Measurements from ENCODE around the gene ARHGEF16.

The ARHGEF16 gene

DNA sequence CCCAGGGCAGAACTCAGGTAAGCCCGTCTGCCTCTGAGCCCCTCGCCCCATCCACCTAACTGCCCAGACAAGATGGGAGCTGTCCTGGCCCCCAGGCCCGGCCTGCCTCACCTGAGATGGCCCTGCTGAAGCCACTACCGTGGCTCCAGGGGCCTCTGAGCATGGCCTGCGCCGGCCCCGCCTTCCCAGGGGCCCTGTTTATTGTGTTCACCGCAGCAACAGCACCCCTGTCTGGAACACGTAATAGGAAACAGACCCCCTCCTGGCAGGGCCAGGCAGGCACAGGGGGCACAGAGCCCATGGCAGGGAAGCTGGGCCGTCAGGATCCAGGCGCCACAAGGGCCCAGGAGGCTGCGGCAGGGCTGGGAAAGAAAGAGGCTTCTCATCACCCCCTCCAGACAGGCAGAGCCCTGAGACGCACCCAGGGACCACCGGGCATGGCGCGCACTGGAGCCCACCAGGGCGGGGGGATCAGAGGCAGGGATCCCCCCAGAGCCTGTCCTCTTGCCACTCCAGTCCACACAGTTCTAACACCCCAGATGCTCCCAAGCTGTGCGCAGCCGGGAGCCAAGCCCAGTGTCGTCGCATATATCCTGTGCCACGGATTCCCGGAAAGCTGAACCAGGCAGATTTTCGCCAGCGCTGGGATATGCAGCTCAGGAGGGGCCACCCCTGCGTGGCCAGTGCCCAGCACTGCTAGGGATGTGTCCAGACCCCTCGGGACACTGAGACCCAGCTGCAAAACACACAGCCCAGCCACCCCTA is 62.6 kb downstream of the ARHGEF16 start:
- H3K9ac ChIP-seq (ENCODE audit: low read length): no peak overlapping the region
- no peaks in the 10 kb centered on the region for H3K4me1 ChIP-seq (ENCODE audit: control insufficient read depth, insufficient read depth, low read length)
- no peaks in the 10 kb centered on the region for H3K36me3 ChIP-seq (ENCODE audit: control insufficient read depth, insufficient read depth, low read length)

GRCh38 chr1:3518256-3518655 is 63.8 kb downstream of the ARHGEF16 start:
- H3K4me3 ChIP-seq (ENCODE audit: low read length): no peak overlapping the region
- no peak overlapping the region for H3K9ac ChIP-seq (ENCODE audit: low read length)
- H3K27me3 ChIP-seq (ENCODE audit: control insufficient read depth, insufficient read depth, low read length): no peaks in the 10 kb centered on the region
- H3K36me3 ChIP-seq (ENCODE audit: control insufficient read depth, insufficient read depth, low read length): no peaks in the 10 kb centered on the region
- H3K9me3 ChIP-seq (ENCODE audit: control insufficient read depth, low read length): no peaks in the 10 kb centered on the region
- H3K4me1 ChIP-seq (ENCODE audit: control insufficient read depth, insufficient read depth, low read length): no peaks in the 10 kb centered on the region

More for the DNA sequence above, 62.6 kb downstream of the ARHGEF16 start:
- Histone ChIP-seq H3K4me3 (ENCODE audit: low read length) (no peak overlapping the region), H3K27me3 (ENCODE audit: control insufficient read depth, insufficient read depth, low read length) (no peaks in the 10 kb centered on the region), H3K9me3 (ENCODE audit: control insufficient read depth, low read length) (no peaks in the 10 kb centered on the region)

DNA sequence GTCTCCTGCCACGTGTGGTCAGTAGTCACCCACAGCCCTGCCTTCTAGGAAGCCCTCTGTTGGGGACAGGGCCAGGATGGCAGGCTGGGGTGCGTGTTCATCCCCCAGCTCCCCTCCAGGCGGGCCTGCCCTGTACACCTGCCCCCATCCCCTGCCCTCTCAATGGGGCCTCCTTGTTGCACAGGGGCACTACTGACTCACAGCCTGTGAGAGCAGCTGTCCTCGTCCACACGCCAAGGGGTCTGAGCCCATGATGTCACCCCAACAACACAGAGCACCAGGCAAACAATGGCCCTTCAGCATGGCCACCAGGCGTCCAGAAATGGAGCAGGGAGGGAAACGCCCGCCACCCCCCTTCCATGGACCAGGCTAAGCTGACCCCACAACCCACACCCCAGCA is 64.3 kb downstream of the ARHGEF16 start:
- H3K9ac ChIP-seq (ENCODE audit: low read length): no peak overlapping the region
- no peak overlapping the region for H3K4me3 ChIP-seq (ENCODE audit: low read length)
- no peaks in the 10 kb centered on the region for H3K9me3 ChIP-seq (ENCODE audit: control insufficient read depth, low read length)
- no peaks in the 10 kb centered on the region for H3K27me3 ChIP-seq (ENCODE audit: control insufficient read depth, insufficient read depth, low read length)
- H3K36me3 ChIP-seq (ENCODE audit: control insufficient read depth, insufficient read depth, low read length): no peaks in the 10 kb centered on the region
- H3K4me1 ChIP-seq (ENCODE audit: control insufficient read depth, insufficient read depth, low read length): no peaks in the 10 kb centered on the region

DNA sequence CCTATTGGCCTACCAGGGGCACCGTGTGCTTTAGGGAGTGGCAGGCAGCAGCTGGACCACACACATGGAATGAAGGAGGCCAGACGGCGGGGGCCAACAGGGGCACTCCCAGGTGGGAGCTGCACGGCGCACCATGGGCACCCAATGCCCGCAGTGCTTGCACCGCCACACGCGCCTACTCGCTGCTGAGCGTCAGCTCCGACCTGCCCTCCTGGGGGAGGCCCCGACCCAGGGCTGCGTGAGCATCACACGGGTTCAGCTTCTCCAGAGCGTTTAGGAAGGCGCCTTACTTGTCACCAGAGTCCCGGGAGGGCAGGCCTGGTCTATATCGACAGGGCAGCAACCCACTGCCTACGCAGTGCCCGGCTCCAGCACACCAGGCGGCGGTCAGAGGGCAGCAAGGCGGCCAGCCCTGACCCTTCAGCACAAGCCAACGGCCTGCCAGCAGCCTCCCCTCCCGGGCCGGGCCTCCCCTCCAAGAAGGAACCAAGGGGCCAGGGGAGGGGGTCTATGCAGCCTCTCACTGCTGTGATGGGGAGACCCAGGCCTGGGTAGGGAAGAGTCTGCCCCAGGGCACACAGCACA is 64.9 kb downstream of the ARHGEF16 start:
- Histone ChIP-seq H3K4me1 (ENCODE audit: control insufficient read depth, insufficient read depth, low read length) (no peaks in the 10 kb centered on the region), H3K9ac (ENCODE audit: low read length) (no peak overlapping the region), H3K4me3 (ENCODE audit: low read length) (no peak overlapping the region), H3K27me3 (ENCODE audit: control insufficient read depth, insufficient read depth, low read length) (no peaks in the 10 kb centered on the region), H3K36me3 (ENCODE audit: control insufficient read depth, insufficient read depth, low read length) (no peaks in the 10 kb centered on the region), H3K9me3 (ENCODE audit: control insufficient read depth, low read length) (no peaks in the 10 kb centered on the region)

DNA sequence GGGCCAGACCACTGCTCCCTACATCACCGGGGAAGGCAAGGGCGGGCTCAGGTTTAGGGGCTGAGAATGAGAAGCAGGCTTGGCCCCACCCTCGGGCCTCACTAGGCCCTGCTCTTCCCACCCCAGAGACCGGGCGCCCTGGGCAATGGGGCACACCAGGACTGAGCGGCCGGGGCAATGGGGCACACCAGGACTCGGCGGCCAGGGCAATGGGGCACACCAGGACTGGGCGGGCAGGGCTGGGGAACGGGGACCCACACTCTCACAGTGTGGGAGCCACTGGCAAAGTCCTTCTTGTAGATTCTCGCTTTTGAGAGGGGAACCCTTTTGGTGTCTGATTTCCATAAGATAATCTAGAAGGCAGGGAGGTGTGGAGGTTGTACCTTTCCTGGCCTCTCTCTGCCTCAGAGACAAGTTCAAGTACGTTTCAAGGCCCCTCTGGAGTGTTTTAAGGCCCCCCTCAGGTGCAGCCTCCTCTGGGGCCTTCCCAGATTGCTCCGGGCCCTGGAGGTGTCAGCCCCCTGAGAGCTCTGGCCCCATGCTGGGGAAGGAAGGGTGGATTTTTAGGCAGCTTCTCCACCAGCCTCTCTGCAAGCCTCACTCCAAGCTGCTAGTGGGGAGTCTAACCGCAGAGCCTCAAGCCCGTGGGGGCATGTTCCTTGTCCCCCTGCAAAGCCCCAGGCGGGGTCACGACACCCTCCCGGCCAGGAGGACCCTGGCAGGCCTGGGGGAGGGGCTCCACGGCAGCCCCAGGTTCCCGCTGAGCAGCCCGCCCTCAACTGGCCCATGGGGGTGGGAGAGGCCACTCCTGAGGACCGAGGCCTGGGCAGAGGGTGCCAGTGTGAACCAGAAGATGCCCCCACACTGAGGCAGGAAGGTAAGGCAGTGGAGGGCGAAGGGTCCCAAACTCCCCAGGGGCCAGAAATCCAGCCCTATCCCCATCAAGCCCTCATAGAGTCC is 66.2 kb downstream of the ARHGEF16 start:
- no peaks in the 10 kb centered on the region for H3K9me3 ChIP-seq (ENCODE audit: control insufficient read depth, low read length)
- H3K9ac ChIP-seq (ENCODE audit: low read length): no peak overlapping the region
- no peak overlapping the region for H3K4me3 ChIP-seq (ENCODE audit: low read length)
- no peaks in the 10 kb centered on the region for H3K36me3 ChIP-seq (ENCODE audit: control insufficient read depth, insufficient read depth, low read length)
- H3K4me1 ChIP-seq (ENCODE audit: control insufficient read depth, insufficient read depth, low read length): no peaks in the 10 kb centered on the region
- no peaks in the 10 kb centered on the region for H3K27me3 ChIP-seq (ENCODE audit: control insufficient read depth, insufficient read depth, low read length)

GRCh38 chr1:3521426-3521825 is 67.0 kb downstream of the ARHGEF16 start:
- Histone ChIP-seq H3K4me1 (ENCODE audit: control insufficient read depth, insufficient read depth, low read length) (no peaks in the 10 kb centered on the region), H3K27me3 (ENCODE audit: control insufficient read depth, insufficient read depth, low read length) (no peaks in the 10 kb centered on the region), H3K9me3 (ENCODE audit: control insufficient read depth, low read length) (no peaks in the 10 kb centered on the region), H3K36me3 (ENCODE audit: control insufficient read depth, insufficient read depth, low read length) (no peaks in the 10 kb centered on the region), H3K4me3 (ENCODE audit: low read length) (no peak overlapping the region), H3K9ac (ENCODE audit: low read length) (no peak overlapping the region)

- Histone ChIP-seq H3K36me3 (ENCODE audit: control insufficient read depth, insufficient read depth, low read length) (no peaks in the 10 kb centered on the region), H3K27me3 (ENCODE audit: control insufficient read depth, insufficient read depth, low read length) (no peaks in the 10 kb centered on the region), H3K9me3 (ENCODE audit: control insufficient read depth, low read length) (no peaks in the 10 kb centered on the region), H3K4me3 (ENCODE audit: low read length) (no peak overlapping the region), H3K9ac (ENCODE audit: low read length) (no peak overlapping the region), H3K4me1 (ENCODE audit: control insufficient read depth, insufficient read depth, low read length) (no peaks in the 10 kb centered on the region)
Observed at GRCh38 chr1:3522112-3522511, 67.6 kb downstream of the ARHGEF16 start.

- Histone ChIP-seq H3K27me3 (ENCODE audit: control insufficient read depth, insufficient read depth, low read length) (no peaks in the 10 kb centered on the region), H3K9ac (ENCODE audit: low read length) (no peak overlapping the region), H3K4me1 (ENCODE audit: control insufficient read depth, insufficient read depth, low read length) (no peaks in the 10 kb centered on the region), H3K36me3 (ENCODE audit: control insufficient read depth, insufficient read depth, low read length) (no peaks in the 10 kb centered on the region), H3K4me3 (ENCODE audit: low read length) (no peak overlapping the region), H3K9me3 (ENCODE audit: control insufficient read depth, low read length) (no peaks in the 10 kb centered on the region)
Observed at GRCh38 chr1:3522564-3523265, 68.2 kb downstream of the ARHGEF16 start.

DNA sequence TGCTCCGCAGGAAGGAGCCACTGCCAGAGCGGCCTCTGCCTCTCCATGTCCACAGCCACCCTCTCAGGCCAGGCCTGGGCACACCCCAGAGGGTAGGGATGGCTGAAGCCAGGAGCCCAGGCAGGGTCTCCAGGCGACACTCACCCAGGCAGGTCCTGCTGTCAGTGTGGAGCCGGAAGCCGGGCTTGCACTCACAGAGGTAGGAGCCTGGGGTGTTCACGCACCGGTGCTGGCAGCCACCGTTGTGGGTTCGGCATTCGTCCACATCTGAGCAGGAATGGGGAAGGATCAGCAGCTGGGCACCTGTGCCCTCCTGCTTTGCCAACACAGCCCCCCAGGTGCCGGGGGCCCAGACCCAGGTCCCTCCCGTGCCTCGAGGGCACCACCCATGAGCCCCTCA is 69.5 kb downstream of the ARHGEF16 start:
- H3K9ac ChIP-seq (ENCODE audit: low read length): no peak overlapping the region
- H3K4me3 ChIP-seq (ENCODE audit: low read length): no peak overlapping the region
- H3K4me1 ChIP-seq (ENCODE audit: control insufficient read depth, insufficient read depth, low read length): peaks cover 3% of the 10 kb centered on the region
- no peaks in the 10 kb centered on the region for H3K36me3 ChIP-seq (ENCODE audit: control insufficient read depth, insufficient read depth, low read length)
- no peaks in the 10 kb centered on the region for H3K9me3 ChIP-seq (ENCODE audit: control insufficient read depth, low read length)
- no peaks in the 10 kb centered on the region for H3K27me3 ChIP-seq (ENCODE audit: control insufficient read depth, insufficient read depth, low read length)

DNA sequence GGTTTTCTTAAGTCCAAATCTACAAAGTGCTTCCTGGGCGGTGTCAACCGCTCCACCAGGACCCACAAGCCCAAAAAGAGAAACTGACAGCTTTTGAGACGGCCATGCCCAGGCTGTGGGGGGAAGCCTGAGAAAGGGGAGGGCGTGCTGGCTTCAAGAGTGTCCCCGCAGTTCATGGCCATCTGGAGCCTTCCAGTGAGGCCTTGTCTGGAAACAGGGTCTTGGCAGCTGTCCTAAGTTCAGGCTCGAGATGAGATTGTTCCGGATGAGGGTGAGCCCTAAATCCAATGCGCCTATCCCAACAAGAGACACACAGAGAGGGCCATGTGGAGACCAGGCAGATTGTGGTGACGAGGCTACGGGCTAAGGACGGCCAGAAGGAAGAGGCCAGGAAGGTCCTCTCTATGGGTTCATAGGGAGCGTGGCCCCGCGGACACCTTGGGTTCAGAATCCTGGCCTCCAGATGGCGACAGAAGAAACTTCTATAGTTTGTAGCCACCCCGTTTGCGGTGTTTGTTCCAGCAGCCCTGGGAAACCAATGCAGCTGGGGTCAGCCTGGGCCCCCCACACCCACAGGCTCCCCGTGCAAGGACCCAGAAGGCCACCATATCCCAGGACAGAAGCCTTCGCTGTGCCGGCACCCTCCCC is 70.2 kb downstream of the ARHGEF16 start:
- Histone ChIP-seq H3K4me1 (ENCODE audit: control insufficient read depth, insufficient read depth, low read length) (peaks cover 10% of the 10 kb centered on the region), H3K4me3 (ENCODE audit: low read length) (no peak overlapping the region), H3K9me3 (ENCODE audit: control insufficient read depth, low read length) (no peaks in the 10 kb centered on the region), H3K9ac (ENCODE audit: low read length) (no peak overlapping the region), H3K27me3 (ENCODE audit: control insufficient read depth, insufficient read depth, low read length) (peaks cover 3% of the 10 kb centered on the region), H3K36me3 (ENCODE audit: control insufficient read depth, insufficient read depth, low read length) (no peaks in the 10 kb centered on the region)

Data from mucosa of stomach (tissue), 1 donor.